HL-60/S4 (cell line): Measurements from ENCODE around the gene OTOS.

ENCODE experiments used
- in situ Hi-C: fragments of 300-500 bp; cut with MboI; formaldehyde crosslinking; loops from 2 replicates; pipeline ENCODE4 v1.14.3; 2022; ENCODE audit warnings: low sequenced_read_pairs

Gene OTOS

GRCh38 chr2:240138254-240138984 lies 2.0 kb downstream of the OTOS start:
- in situ Hi-C loops = loop anchor here (25.0 kb wide), 1 partner anchor 1776 kb away; no protein-coding TSS in a partner anchor

GRCh38 chr2:240137596-240138253 lies 2.7 kb downstream of the OTOS start:
- in situ Hi-C loops = loop anchor here (25.0 kb wide), 1 partner anchor 1775 kb away; no protein-coding TSS in a partner anchor

- in situ Hi-C loops = loop anchor here (25.0 kb wide), 1 partner anchor 1774 kb away; no protein-coding TSS in a partner anchor
Observed at GRCh38 chr2:240136671-240137292, 3.7 kb downstream of the OTOS start.

- in situ Hi-C loops = loop anchor here (25.0 kb wide), 1 partner anchor 1774 kb away; no protein-coding TSS in a partner anchor
Observed at GRCh38 chr2:240136013-240136670, 4.3 kb downstream of the OTOS start, which contains the start of gene COPS9. TSS of gene COPS9 (minus strand) at chr2:240136305. CDS start at chr2:240136284, 21 bp downstream.

GRCh38 chr2:240135706-240136012 lies 4.8 kb downstream of the OTOS start:
- in situ Hi-C loops = loop anchor here (25.0 kb wide), 1 partner anchor 1773 kb away; no protein-coding TSS in a partner anchor

GRCh38 chr2:240134956-240135520 lies 5.4 kb downstream of the OTOS start:
- in situ Hi-C loops = loop anchor here (25.0 kb wide), 1 partner anchor 1773 kb away; no protein-coding TSS in a partner anchor

GRCh38 chr2:240134466-240134865 lies 6.0 kb downstream of the OTOS start:
- in situ Hi-C loops = loop anchor here (25.0 kb wide), 1 partner anchor 1772 kb away; no protein-coding TSS in a partner anchor

GRCh38 chr2:240133401-240133800 lies 7.1 kb downstream of the OTOS start:
- in situ Hi-C loops = loop anchor here (25.0 kb wide), 1 partner anchor 1771 kb away; no protein-coding TSS in a partner anchor

GRCh38 chr2:240132651-240132980 lies 7.8 kb downstream of the OTOS start:
- in situ Hi-C loops = loop anchor here (25.0 kb wide), 1 partner anchor 1770 kb away; no protein-coding TSS in a partner anchor

- in situ Hi-C loops = loop anchor here (25.0 kb wide), 1 partner anchor 1770 kb away; no protein-coding TSS in a partner anchor
Observed at GRCh38 chr2:240131941-240132650, 8.4 kb downstream of the OTOS start.

- in situ Hi-C loops = loop anchor here (25.0 kb wide), 1 partner anchor 1769 kb away; no protein-coding TSS in a partner anchor
Observed at GRCh38 chr2:240131296-240131695, 9.2 kb downstream of the OTOS start.

- in situ Hi-C loops = loop anchor here (25.0 kb wide), 1 partner anchor 1768 kb away; no protein-coding TSS in a partner anchor
Observed at GRCh38 chr2:240130393-240131195, 9.9 kb downstream of the OTOS start.

- in situ Hi-C loops = loop anchor here (25.0 kb wide), 1 partner anchor 1768 kb away; no protein-coding TSS in a partner anchor
Observed at GRCh38 chr2:240129731-240130392, 10.6 kb downstream of the OTOS start.

GRCh38 chr2:240129311-240129710 lies 11.1 kb downstream of the OTOS start:
- in situ Hi-C loops = loop anchor here (25.0 kb wide), 1 partner anchor 1767 kb away; no protein-coding TSS in a partner anchor

- in situ Hi-C loops = loop anchor here (25.0 kb wide), 1 partner anchor 1766 kb away; no protein-coding TSS in a partner anchor
Observed at GRCh38 chr2:240128608-240129145, 11.8 kb downstream of the OTOS start.

GRCh38 chr2:240127911-240128607 lies 12.4 kb downstream of the OTOS start:
- in situ Hi-C loops = loop anchor here (25.0 kb wide), 1 partner anchor 1766 kb away; no protein-coding TSS in a partner anchor

- in situ Hi-C loops = loop anchor here (25.0 kb wide), 1 partner anchor 1765 kb away; no protein-coding TSS in a partner anchor
Observed at GRCh38 chr2:240127191-240127750, 13.2 kb downstream of the OTOS start.
